Naive thymus-derived CD4-positive, alpha-beta T cell (primary cell): ENCODE measurements around the gene RBFOX2. TPM values are rescaled to one million over a fixed set of nuclear protein-coding genes. Genes with fewer than 3 reads are reported as not detected.
A peak's percentile ranks its signal among the peaks of the same experiment; 100 is the strongest.
"Not testable (repeated sequence)": the region's sequence is repeated elsewhere in the genome, so short reads cannot be mapped to it uniquely, and the experiment has no call there.

Experiments
- ATAC-seq: fragments of 150-1000 bp; cut with Tn5 transposase; 2 replicates; pipeline ENCODE4 v1.10.0; 2021; ENCODE audit warnings: mild to moderate bottlenecking, moderate library complexity
- CTCF ChIA-PET: fragments of 350-600 bp; sonication (Branson Sonifier 250); formaldehyde crosslinking; loops from one replicate; lab custom pipeline; 2021; ENCODE audit warnings: antibody characterized with exemption; lab: Charles Lee
- POLR2A ChIA-PET: fragments of 350-600 bp; sonication (Branson Sonifier 250); formaldehyde crosslinking; loops from one replicate; lab custom pipeline; 2021; ENCODE audit warnings: antibody characterized with exemption, inconsistent platforms; lab: Charles Lee
- DNase-seq, 9 donors: peaks; one replicate each; pipeline versions ENCODE4 v3.0.0 to v3.0.0-alpha.2; 2020 to 2022; ENCODE audit warnings: mixed read lengths in 1 of 9
- H3K27ac ChIP-seq: one replicate; pipeline ENCODE4 v1.7.0; 2013; ENCODE audit warnings: mild to moderate bottlenecking, low read depth, low read length, moderate library complexity
- H3K27me3 ChIP-seq, 2 donors: one replicate each; pipeline ENCODE4 v1.7.0; 2013; ENCODE audit warnings: low read length in 2 of 2, mild to moderate bottlenecking in 2 of 2, moderate library complexity in 2 of 2; ENCODE audit not compliant: control insufficient read depth in 2 of 2, insufficient read depth in 2 of 2
- H3K36me3 ChIP-seq, 3 experiments: 1 replicate in 2 of 3; 2 replicates in 1 of 3; pipeline ENCODE4 v1.7.0; 2013; ENCODE audit warnings: low read length in 3 of 3, mild to moderate bottlenecking in 3 of 3, moderate library complexity in 1 of 3; ENCODE audit not compliant: insufficient read depth in 3 of 3, control insufficient read depth in 2 of 3
- H3K4me1 ChIP-seq, 2 donors: one replicate each; pipeline ENCODE4 v1.7.0; 2013; ENCODE audit warnings: low read length in 2 of 2, mild to moderate bottlenecking in 2 of 2, moderate library complexity in 1 of 2; ENCODE audit not compliant: control insufficient read depth in 2 of 2, insufficient read depth in 2 of 2
- H3K4me3 ChIP-seq: 2 replicates; pipeline ENCODE4 v1.7.0; 2013; ENCODE audit warnings: mild to moderate bottlenecking, low read length
- H3K9me3 ChIP-seq, 3 experiments: 1 replicate in 2 of 3; 2 replicates in 1 of 3; pipeline ENCODE4 v1.7.0; 2013; ENCODE audit warnings: low read length in 3 of 3; ENCODE audit not compliant: control insufficient read depth in 2 of 3
- H3K27ac Mint-ChIP-seq, 9 donors: one replicate each; pipeline ENCODE4 v1.8.0; 2020 to 2022; ENCODE audit warnings: mixed read lengths in 9 of 9, mild to moderate bottlenecking in 8 of 9, moderate library complexity in 5 of 9, inconsistent platforms in 2 of 9
- H3K27me3 Mint-ChIP-seq, 5 donors: one replicate each; pipeline ENCODE4 v1.8.0; 2021 to 2022; ENCODE audit warnings: mixed read lengths in 5 of 5, mild to moderate bottlenecking in 1 of 5
- H3K36me3 Mint-ChIP-seq, 5 donors: one replicate each; pipeline ENCODE4 v1.8.0; 2020 to 2022; ENCODE audit warnings: mixed read lengths in 5 of 5, mild to moderate bottlenecking in 3 of 5, inconsistent platforms in 1 of 5
- H3K4me1 Mint-ChIP-seq, 7 donors: one replicate each; pipeline ENCODE4 v1.8.0; 2020 to 2022; ENCODE audit warnings: mixed read lengths in 7 of 7, mild to moderate bottlenecking in 3 of 7, inconsistent platforms in 1 of 7
- H3K4me3 Mint-ChIP-seq, 10 donors: one replicate each; pipeline ENCODE4 v1.8.0; 2020 to 2022; ENCODE audit warnings: mild to moderate bottlenecking in 10 of 10, mixed read lengths in 10 of 10, moderate library complexity in 6 of 10, inconsistent platforms in 2 of 10
- H3K9me3 Mint-ChIP-seq, 11 donors: one replicate each; pipeline ENCODE4 v1.8.0; 2020 to 2022; ENCODE audit warnings: mixed read lengths in 11 of 11, mild to moderate bottlenecking in 4 of 11, inconsistent platforms in 1 of 11, moderate library complexity in 1 of 11
- intact Hi-C, 2 donors: fragments of 100-400 bp; cut with micrococcal nuclease; formaldehyde crosslinking; loops; one replicate each; pipeline ENCODE4 v1.15.1; 2023
- polyA plus RNA-seq, 2 donors: library from polyadenylated mRNA; unstranded; fragments of 300-500 nt; fragmentation: Illumina TruSeq; gene quantifications; one replicate each; pipeline ENCODE4 v1.2.3, GENCODE V29; 2021
- total RNA-seq, 6 experiments: library from RNA in 5 of 6; stranded (reverse) in 5 of 6; gene quantifications; 1 replicate in 5 of 6; 2 replicates in 1 of 6; pipeline ENCODE4 v1.2.3 and lab custom pipeline; 2021 to 2026

Gene RBFOX2
- total and polyA plus RNA-seq, 7 experiments from 2014 or later = 0.39 to 1.7 (median 1.1) TPM

- POLR2A ChIA-PET = no interaction called here
- peaks cover 0 to 1% (median 0%) of the 10 kb centered on the region in 7 donors for H3K4me1 Mint-ChIP-seq
- Histone ChIP-seq H3K4me3 (no peak overlapping the region), H3K27ac (no peak overlapping the region), H3K36me3 (no peaks in the 10 kb centered on the region), H3K4me1 (no peaks in the 10 kb centered on the region), H3K9me3 (no peaks in the 10 kb centered on the region), H3K27me3 (no peaks in the 10 kb centered on the region)
- H3K9me3 Mint-ChIP-seq = no peaks in the 10 kb centered on the region
- DNase-seq (peak in 2 of 9 donors; percentile 2 to 5), ATAC-seq (no peak)
- peak overlapping the region in 1 of 10 donors; percentile 11 for H3K4me3 Mint-ChIP-seq
- peaks cover 0 to 5% (median 0%) of the 10 kb centered on the region in 5 donors for H3K36me3 Mint-ChIP-seq
- intact Hi-C loops = loop anchor here in 1 of 2 donors (1.0 kb wide), 2 partner anchors 107 to 112 kb away; no protein-coding TSS in a partner anchor
- H3K27me3 Mint-ChIP-seq = peaks cover 0 to 4% (median 0%) of the 10 kb centered on the region in 5 donors
- CTCF ChIA-PET = interaction anchor here (0.6 kb wide), 1 partner anchor 458 kb away, joined by 3 read pairs; no protein-coding TSS in a partner anchor
- H3K27ac Mint-ChIP-seq = no peak overlapping the region
Observed at GRCh38 chr22:35739076-35739930, 289.3 kb downstream of the RBFOX2 start.

GRCh38 chr22:35737886-35738285, 290.7 kb downstream of the RBFOX2 start:
- CTCF ChIA-PET, H3K4me1 ChIP-seq, DNase-seq, H3K36me3 ChIP-seq, H3K27ac Mint-ChIP-seq, H3K36me3 Mint-ChIP-seq, H3K4me3 Mint-ChIP-seq, H3K4me3 ChIP-seq, H3K27me3 Mint-ChIP-seq, intact Hi-C loops, H3K9me3 Mint-ChIP-seq, POLR2A ChIA-PET, H3K4me1 Mint-ChIP-seq, ATAC-seq, H3K9me3 ChIP-seq, H3K27ac ChIP-seq, H3K27me3 ChIP-seq: not testable (repeated sequence)

DNA sequence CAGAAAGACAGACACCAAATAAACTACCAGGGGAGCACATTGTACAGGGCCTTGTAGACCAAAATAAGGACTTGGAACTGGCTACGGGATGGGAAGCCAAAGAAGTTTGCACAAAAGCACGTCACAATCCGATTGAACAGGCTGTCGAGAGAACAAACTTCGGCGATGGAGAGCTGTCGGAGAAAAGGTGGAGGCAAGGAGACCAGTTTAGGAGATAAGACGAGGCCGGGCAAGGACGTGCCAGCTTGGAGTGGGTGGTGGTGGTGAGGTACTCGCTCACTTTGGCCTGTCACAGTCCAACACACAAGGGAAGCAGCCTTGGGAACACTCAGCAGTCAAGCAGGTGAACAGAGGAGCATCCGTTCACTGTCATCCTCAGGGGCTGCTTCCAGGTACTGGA, 291.9 kb downstream of the RBFOX2 start:
- Mint-ChIP-seq H3K36me3 (peaks cover 0 to 5% (median 0%) of the 10 kb centered on the region in 5 donors), H3K9me3 (peaks cover 0 to 1% (median 0%) of the 10 kb centered on the region in 11 donors), H3K27me3 (peaks cover 0 to 8% (median under 1%) of the 10 kb centered on the region in 5 donors), H3K4me3 (no peak overlapping the region), H3K27ac (no peak overlapping the region), H3K4me1 (peaks cover 0 to 1% (median 0%) of the 10 kb centered on the region in 7 donors)
- Histone ChIP-seq H3K4me1 (no peaks in the 10 kb centered on the region), H3K36me3 (no peaks in the 10 kb centered on the region), H3K27me3 (no peaks in the 10 kb centered on the region), H3K27ac (no peak overlapping the region), H3K4me3 (no peak overlapping the region), H3K9me3 (no peaks in the 10 kb centered on the region)
- no peak for DNase-seq
- intact Hi-C loops = no loop called here
- ATAC-seq = no peak
- ChIA-PET CTCF (no interaction called here), POLR2A (no interaction called here)

DNA sequence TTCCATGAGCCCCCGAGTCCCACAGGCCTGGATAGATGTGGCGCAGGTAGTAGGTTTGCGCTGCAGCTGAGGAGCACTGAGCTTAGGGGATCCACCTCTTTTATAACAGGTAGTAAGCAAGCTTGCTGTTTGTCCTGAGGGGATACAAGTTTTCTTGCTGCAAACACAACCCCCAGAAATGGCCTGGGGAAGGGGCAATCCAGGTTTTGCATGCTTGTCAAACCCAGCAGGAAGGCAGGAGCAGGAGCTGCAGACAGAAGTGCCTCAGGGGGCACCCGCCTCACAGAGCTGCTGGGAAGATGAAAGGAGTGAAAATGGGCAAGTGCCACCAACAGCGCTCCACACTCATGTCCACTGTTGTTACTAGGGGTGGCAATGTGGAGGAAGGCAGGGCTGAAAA, 292.5 kb downstream of the RBFOX2 start:
- Mint-ChIP-seq H3K36me3 (peaks cover 0 to 5% (median 0%) of the 10 kb centered on the region in 5 donors), H3K27me3 (peaks cover 0 to 13% (median 4%) of the 10 kb centered on the region in 5 donors), H3K4me3 (no peak overlapping the region), H3K4me1 (peaks cover 0 to 1% (median 0%) of the 10 kb centered on the region in 7 donors), H3K9me3 (peaks cover 0 to 2% (median 0%) of the 10 kb centered on the region in 11 donors), H3K27ac (no peak overlapping the region)
- CTCF ChIA-PET = no interaction called here
- no peak for DNase-seq
- no peak for ATAC-seq
- Histone ChIP-seq H3K27me3 (no peaks in the 10 kb centered on the region), H3K36me3 (no peaks in the 10 kb centered on the region), H3K4me1 (no peaks in the 10 kb centered on the region), H3K27ac (no peak overlapping the region), H3K9me3 (no peaks in the 10 kb centered on the region), H3K4me3 (no peak overlapping the region)
- intact Hi-C loops = no loop called here
- POLR2A ChIA-PET = no interaction called here

- H3K36me3 Mint-ChIP-seq = peaks cover 0 to 5% (median 0%) of the 10 kb centered on the region in 5 donors
- Histone ChIP-seq H3K4me1 (no peaks in the 10 kb centered on the region), H3K36me3 (no peaks in the 10 kb centered on the region), H3K9me3 (no peaks in the 10 kb centered on the region), H3K27ac (no peak overlapping the region), H3K27me3 (no peaks in the 10 kb centered on the region), H3K4me3 (no peak overlapping the region)
- H3K9me3 Mint-ChIP-seq = peaks cover 0 to 2% (median 0%) of the 10 kb centered on the region in 11 donors
- no peak overlapping the region for H3K27ac Mint-ChIP-seq
- ATAC-seq (no peak), DNase-seq (no peak)
- intact Hi-C loops = no loop called here
- CTCF ChIA-PET = no interaction called here
- POLR2A ChIA-PET = no interaction called here
- peaks cover 0 to 1% (median 0%) of the 10 kb centered on the region in 7 donors for H3K4me1 Mint-ChIP-seq
- no peak overlapping the region for H3K4me3 Mint-ChIP-seq
- peaks cover 0 to 17% (median 4%) of the 10 kb centered on the region in 5 donors for H3K27me3 Mint-ChIP-seq
Observed at GRCh38 chr22:35735542-35735941, 293.1 kb downstream of the RBFOX2 start.

- ATAC-seq = no peak
- no peaks in the 10 kb centered on the region for H3K9me3 ChIP-seq
Observed at GRCh38 chr22:35734517-35734827, 294.2 kb downstream of the RBFOX2 start.

More at GRCh38 chr22:35734517-35734827, 294.2 kb downstream of the RBFOX2 start:
- Mint-ChIP-seq H3K36me3 (peaks cover 0 to 5% (median 0%) of the 10 kb centered on the region in 5 donors), H3K27me3 (peaks cover 0 to 17% (median 4%) of the 10 kb centered on the region in 5 donors), H3K27ac (no peak overlapping the region), H3K9me3 (peaks cover 0 to 2% (median 0%) of the 10 kb centered on the region in 11 donors), H3K4me1 (peaks cover 0 to 1% (median 0%) of the 10 kb centered on the region in 7 donors), H3K4me3 (no peak overlapping the region)
- CTCF ChIA-PET = no interaction called here
- POLR2A ChIA-PET = no interaction called here
- H3K4me1 ChIP-seq = no peaks in the 10 kb centered on the region
- H3K4me3 ChIP-seq = no peak overlapping the region
- intact Hi-C loops = no loop called here
- no peaks in the 10 kb centered on the region for H3K27me3 ChIP-seq
- DNase-seq = no peak
- no peaks in the 10 kb centered on the region for H3K36me3 ChIP-seq
- no peak overlapping the region for H3K27ac ChIP-seq
